ENCODE measurements around the gene ATRNL1. TPM values are rescaled to one million over a fixed set of nuclear protein-coding genes. Genes with fewer than 3 reads are reported as not detected.
"Not testable (repeated sequence)": the region's sequence is repeated elsewhere in the genome, so short reads cannot be mapped to it uniquely, and the experiment has no call there.

Gene ATRNL1
- total and polyA plus RNA-seq, 4 donors = 2.6 to 41.0 (median 15.1) TPM

- ATAC-seq (ENCODE audit: low FRiP score) (no peak), DNase-seq (no peak)
- WGBS, 2 donors = 88 to 94% methylated on average over 1 of the region's 1 CpG
- no peaks in the 10 kb centered on the region for H3K4me1 ChIP-seq (ENCODE audit: control insufficient read depth in 1 of 2, insufficient read depth in 2 of 2, low read length in 2 of 2)
- no peaks in the 10 kb centered on the region for H3K27me3 ChIP-seq (ENCODE audit: control insufficient read depth in 1 of 2, insufficient read depth in 2 of 2, low read length in 1 of 2)
- H3K4me3 ChIP-seq (ENCODE audit: low read length in 2 of 2) = no peak overlapping the region
- intact Hi-C loops (cut with DNase I) = no loop called here
- H3K36me3 ChIP-seq (ENCODE audit: control insufficient read depth in 1 of 2, insufficient read depth in 2 of 2, low read length in 1 of 2) = no peaks in the 10 kb centered on the region
- H3K27ac ChIP-seq (ENCODE audit: low read depth in 1 of 2, low read length in 2 of 2) = no peak overlapping the region
- no peaks in the 10 kb centered on the region for H3K9me3 ChIP-seq (ENCODE audit: control insufficient read depth, low read length)
Measured at GRCh38 chr10:115209133-115209532, 116.0 kb downstream of the ATRNL1 start.

- no peaks in the 10 kb centered on the region for H3K9me3 ChIP-seq (ENCODE audit: control insufficient read depth, low read length)
- ATAC-seq (ENCODE audit: low FRiP score) = no peak
- H3K27ac ChIP-seq (ENCODE audit: low read depth in 1 of 2, low read length in 2 of 2) = no peak overlapping the region
- H3K4me1 ChIP-seq (ENCODE audit: control insufficient read depth in 1 of 2, insufficient read depth in 2 of 2, low read length in 2 of 2) = no peaks in the 10 kb centered on the region
- no peak overlapping the region for H3K4me3 ChIP-seq (ENCODE audit: low read length in 2 of 2)
- no peak for DNase-seq
- intact Hi-C loops (cut with DNase I) = no loop called here
- 88% methylated on average over 2 of the region's 2 CpGs for WGBS, 2 donors
- H3K36me3 ChIP-seq (ENCODE audit: control insufficient read depth in 1 of 2, insufficient read depth in 2 of 2, low read length in 1 of 2) = no peaks in the 10 kb centered on the region
- H3K27me3 ChIP-seq (ENCODE audit: control insufficient read depth in 1 of 2, insufficient read depth in 2 of 2, low read length in 1 of 2) = no peaks in the 10 kb centered on the region
Measured at GRCh38 chr10:115214829-115215228, 121.7 kb downstream of the ATRNL1 start.

GRCh38 chr10:115219203-115219602 lies 126.0 kb downstream of the ATRNL1 start:
- no peak overlapping the region for H3K27ac ChIP-seq (ENCODE audit: low read depth in 1 of 2, low read length in 2 of 2)
- H3K9me3 ChIP-seq (ENCODE audit: control insufficient read depth, low read length) = peaks cover 2% of the 10 kb centered on the region
- 88 to 90% methylated on average over 3 of the region's 3 CpGs for WGBS, 2 donors
- ATAC-seq (ENCODE audit: low FRiP score) = no peak
- no peak for DNase-seq
- no peaks in the 10 kb centered on the region for H3K27me3 ChIP-seq (ENCODE audit: control insufficient read depth in 1 of 2, insufficient read depth in 2 of 2, low read length in 1 of 2)
- H3K36me3 ChIP-seq (ENCODE audit: control insufficient read depth in 1 of 2, insufficient read depth in 2 of 2, low read length in 1 of 2) = no peaks in the 10 kb centered on the region
- no peak overlapping the region for H3K4me3 ChIP-seq (ENCODE audit: low read length in 2 of 2)
- intact Hi-C loops (cut with DNase I) = no loop called here
- H3K4me1 ChIP-seq (ENCODE audit: control insufficient read depth in 1 of 2, insufficient read depth in 2 of 2, low read length in 2 of 2) = no peaks in the 10 kb centered on the region

GRCh38 chr10:115222039-115222438 lies 128.9 kb downstream of the ATRNL1 start:
- Histone ChIP-seq H3K9me3 (ENCODE audit: control insufficient read depth, low read length) (peaks cover 2% of the 10 kb centered on the region), H3K36me3 (ENCODE audit: control insufficient read depth in 1 of 2, insufficient read depth in 2 of 2, low read length in 1 of 2) (no peaks in the 10 kb centered on the region), H3K27ac (ENCODE audit: low read depth in 1 of 2, low read length in 2 of 2) (no peak overlapping the region), H3K4me3 (ENCODE audit: low read length in 2 of 2) (no peak overlapping the region), H3K4me1 (ENCODE audit: control insufficient read depth in 1 of 2, insufficient read depth in 2 of 2, low read length in 2 of 2) (no peaks in the 10 kb centered on the region), H3K27me3 (ENCODE audit: control insufficient read depth in 1 of 2, insufficient read depth in 2 of 2, low read length in 1 of 2) (no peaks in the 10 kb centered on the region)
- no peak for ATAC-seq (ENCODE audit: low FRiP score)
- intact Hi-C loops (cut with DNase I) = no loop called here
- no peak for DNase-seq

- intact Hi-C loops (cut with DNase I) = no loop called here
- Histone ChIP-seq H3K27ac (ENCODE audit: low read depth in 1 of 2, low read length in 2 of 2) (no peak overlapping the region), H3K4me3 (ENCODE audit: low read length in 2 of 2) (no peak overlapping the region), H3K36me3 (ENCODE audit: control insufficient read depth in 1 of 2, insufficient read depth in 2 of 2, low read length in 1 of 2) (no peaks in the 10 kb centered on the region), H3K4me1 (ENCODE audit: control insufficient read depth in 1 of 2, insufficient read depth in 2 of 2, low read length in 2 of 2) (no peaks in the 10 kb centered on the region), H3K27me3 (ENCODE audit: control insufficient read depth in 1 of 2, insufficient read depth in 2 of 2, low read length in 1 of 2) (no peaks in the 10 kb centered on the region), H3K9me3 (ENCODE audit: control insufficient read depth, low read length) (no peaks in the 10 kb centered on the region)
- 83 to 92% methylated on average over 2 of the region's 2 CpGs for whole genome bisulfite sequencing, 2 donors
- DNase-seq (no peak), ATAC-seq (ENCODE audit: low FRiP score) (no peak)
Measured at GRCh38 chr10:115239761-115240160, 146.6 kb downstream of the ATRNL1 start.

- 91 to 95% methylated on average over 3 of the region's 3 CpGs for WGBS, 2 donors
- no peak overlapping the region for H3K4me3 ChIP-seq (ENCODE audit: low read length in 2 of 2)
- no peaks in the 10 kb centered on the region for H3K27me3 ChIP-seq (ENCODE audit: control insufficient read depth in 1 of 2, insufficient read depth in 2 of 2, low read length in 1 of 2)
- ATAC-seq (ENCODE audit: low FRiP score) (no peak), DNase-seq (no peak)
- intact Hi-C loops (cut with DNase I) = no loop called here
- H3K36me3 ChIP-seq (ENCODE audit: control insufficient read depth in 1 of 2, insufficient read depth in 2 of 2, low read length in 1 of 2) = no peaks in the 10 kb centered on the region
- no peaks in the 10 kb centered on the region for H3K4me1 ChIP-seq (ENCODE audit: control insufficient read depth in 1 of 2, insufficient read depth in 2 of 2, low read length in 2 of 2)
- H3K9me3 ChIP-seq (ENCODE audit: control insufficient read depth, low read length) = no peaks in the 10 kb centered on the region
- no peak overlapping the region for H3K27ac ChIP-seq (ENCODE audit: low read depth in 1 of 2, low read length in 2 of 2)
Measured at GRCh38 chr10:115250784-115251183, 157.6 kb downstream of the ATRNL1 start.

GRCh38 chr10:115253765-115254164 lies 160.6 kb downstream of the ATRNL1 start:
- H3K36me3 ChIP-seq (ENCODE audit: control insufficient read depth in 1 of 2, insufficient read depth in 2 of 2, low read length in 1 of 2); H3K27ac ChIP-seq (ENCODE audit: low read depth in 1 of 2, low read length in 2 of 2); intact Hi-C loops (cut with DNase I); H3K27me3 ChIP-seq (ENCODE audit: control insufficient read depth in 1 of 2, insufficient read depth in 2 of 2, low read length in 1 of 2); ATAC-seq (ENCODE audit: low FRiP score); H3K9me3 ChIP-seq (ENCODE audit: control insufficient read depth, low read length); H3K4me3 ChIP-seq (ENCODE audit: low read length in 2 of 2); DNase-seq; H3K4me1 ChIP-seq (ENCODE audit: control insufficient read depth in 1 of 2, insufficient read depth in 2 of 2, low read length in 2 of 2): not testable (repeated sequence)
- 94 to 100% methylated on average over 1 of the region's 1 CpG for WGBS, 2 donors

- Histone ChIP-seq H3K36me3 (ENCODE audit: control insufficient read depth in 1 of 2, insufficient read depth in 2 of 2, low read length in 1 of 2) (no peaks in the 10 kb centered on the region), H3K9me3 (ENCODE audit: control insufficient read depth, low read length) (no peaks in the 10 kb centered on the region), H3K27ac (ENCODE audit: low read depth in 1 of 2, low read length in 2 of 2) (no peak overlapping the region), H3K4me3 (ENCODE audit: low read length in 2 of 2) (no peak overlapping the region), H3K4me1 (ENCODE audit: control insufficient read depth in 1 of 2, insufficient read depth in 2 of 2, low read length in 2 of 2) (no peaks in the 10 kb centered on the region), H3K27me3 (ENCODE audit: control insufficient read depth in 1 of 2, insufficient read depth in 2 of 2, low read length in 1 of 2) (no peaks in the 10 kb centered on the region)
- 89 to 91% methylated on average over 3 of the region's 3 CpGs for WGBS, 2 donors
- ATAC-seq (ENCODE audit: low FRiP score) (no peak), DNase-seq (no peak)
- intact Hi-C loops (cut with DNase I) = no loop called here
Measured at GRCh38 chr10:115272482-115272881, 179.3 kb downstream of the ATRNL1 start.

- intact Hi-C loops (cut with DNase I) = no loop called here
- Histone ChIP-seq H3K4me3 (ENCODE audit: low read length in 2 of 2) (no peak overlapping the region), H3K27ac (ENCODE audit: low read depth in 1 of 2, low read length in 2 of 2) (no peak overlapping the region), H3K36me3 (ENCODE audit: control insufficient read depth in 1 of 2, insufficient read depth in 2 of 2, low read length in 1 of 2) (no peaks in the 10 kb centered on the region), H3K9me3 (ENCODE audit: control insufficient read depth, low read length) (peaks cover 2% of the 10 kb centered on the region), H3K27me3 (ENCODE audit: control insufficient read depth in 1 of 2, insufficient read depth in 2 of 2, low read length in 1 of 2) (no peaks in the 10 kb centered on the region), H3K4me1 (ENCODE audit: control insufficient read depth in 1 of 2, insufficient read depth in 2 of 2, low read length in 2 of 2) (no peaks in the 10 kb centered on the region)
- ATAC-seq (ENCODE audit: low FRiP score) (no peak), DNase-seq (no peak)
- WGBS, 2 donors = 52 to 59% methylated on average over 2 of the region's 2 CpGs
Measured at GRCh38 chr10:115278294-115278693, 185.1 kb downstream of the ATRNL1 start.

Data from aorta (tissue), 5 donors.